K562 (cell line): Measurements from ENCODE around the gene ATP1A2. TPM values are rescaled to one million over a fixed set of nuclear protein-coding genes. Genes with fewer than 3 reads are reported as not detected.

ENCODE experiments used
- ATAC-seq: fragments of 200-7000 bp; cut with Tn5 transposase; 3 replicates; pipeline ENCODE4 v1.9.1; 2020; ENCODE audit warnings: moderate library complexity
- BruUV-seq: library from RNA; stranded (reverse); fragments of 400-500 nt; replicated peaks from 2 replicates; lab custom pipeline; 2021; lab: Mats Ljungman, UMichigan
- CTCF ChIA-PET: fragments of 300-600 bp; formaldehyde crosslinking; extraction: SDS; loops from one replicate; lab custom pipeline; 2021; ENCODE audit warnings: low intra/inter-chr PET ratio; lab: Yijun Ruan, JAX
- POLR2A ChIA-PET: fragments of 300-600, 350-650 bp; sonication (Branson Sonifier 250); formaldehyde crosslinking; extraction: SDS; loops from one replicate; lab custom pipeline; 2021; ENCODE audit warnings: antibody characterized with exemption, inconsistent platforms; lab: Yijun Ruan, JAX
- DNase-seq, 4 experiments: peaks; one replicate each; pipeline versions ENCODE4 v3.0.0 to v3.0.0-alpha.2; 2011 to 2018; ENCODE audit warnings: low spot score in 3 of 4, mixed read lengths in 3 of 4; ENCODE audit errors: extremely low read depth in 1 of 4
- FAIRE-seq: peaks from 2 replicates; lab custom pipeline; 2011; peaks lifted over from hg19 to GRCh38; lab: Jason Lieb, UNC
- H2AFZ ChIP-seq: 2 replicates; pipeline ENCODE4 v1.6.0; 2011; ENCODE audit warnings: low read depth, low read length, control low read depth, inconsistent platforms
- H3K27ac ChIP-seq: fragments of 200-600 bp; 3 replicates; pipeline ENCODE4 v1.8.0; 2011; ENCODE audit warnings: low read depth, mild to moderate bottlenecking, control low read depth, inconsistent platforms, low read length, moderate library complexity, mixed read lengths; ENCODE audit errors: extremely low read depth
- H3K27me3 ChIP-seq, 2 experiments: fragments of 300-600 bp in 1 of 2; 2 replicates in 1 of 2; 3 replicates in 1 of 2; pipeline versions ENCODE4 v1.6.0 to v1.8.0; 2011; ENCODE audit warnings: inconsistent platforms in 2 of 2, low read length in 2 of 2, mild to moderate bottlenecking in 1 of 2, mixed read lengths in 1 of 2, moderate library complexity in 1 of 2; ENCODE audit not compliant: control insufficient read depth in 2 of 2, insufficient read depth in 2 of 2
- H3K36me3 ChIP-seq: fragments of 300-600 bp; 3 replicates; pipeline ENCODE4 v1.8.0; 2011; ENCODE audit warnings: mild to moderate bottlenecking, low read length, inconsistent platforms; ENCODE audit not compliant: control insufficient read depth, insufficient read depth
- H3K4me1 ChIP-seq, 2 experiments: fragments of 200-600 bp in 1 of 2; replicated peaks in 1 of 2; 2 replicates in 1 of 2; 3 replicates in 1 of 2; pipeline versions ENCODE4 v1.5.1 to v1.8.0; 2011; ENCODE audit warnings: inconsistent platforms in 2 of 2, low read length in 2 of 2, mild to moderate bottlenecking in 1 of 2, mixed read lengths in 1 of 2, moderate library complexity in 1 of 2; ENCODE audit not compliant: control insufficient read depth in 2 of 2, insufficient read depth in 2 of 2
- H3K4me2 ChIP-seq: 2 replicates; pipeline ENCODE4 v1.6.1; 2011; ENCODE audit warnings: low read length, control low read depth, inconsistent platforms, mixed read lengths; ENCODE audit not compliant: insufficient read depth
- H3K4me3 ChIP-seq: fragments of 200-600 bp; sonication (generic), shearing (Covaris generic); 2 replicates; pipeline ENCODE4 v1.5.1; 2016; ENCODE audit warnings: control low read depth, inconsistent platforms
- H3K79me2 ChIP-seq: fragments of 200-600 bp; 3 replicates; pipeline ENCODE4 v1.8.0; 2011; ENCODE audit warnings: low read length, inconsistent platforms; ENCODE audit not compliant: control insufficient read depth, insufficient read depth
- H3K9ac ChIP-seq, 2 experiments: 2 replicates each; pipeline versions ENCODE4 v1.6.0 to v1.6.1; 2011; ENCODE audit warnings: low read depth in 2 of 2, low read length in 2 of 2, control low read depth in 1 of 2, inconsistent platforms in 1 of 2, mild to moderate bottlenecking in 1 of 2, mixed read lengths in 1 of 2; ENCODE audit not compliant: insufficient read depth in 1 of 2
- H3K9me1 ChIP-seq: one replicate; pipeline ENCODE4 v1.6.0; 2011; ENCODE audit warnings: inconsistent platforms, mild to moderate bottlenecking, low read length, moderate library complexity; ENCODE audit not compliant: control insufficient read depth, insufficient read depth
- H3K9me3 ChIP-seq: replicated peaks from 2 replicates; pipeline ENCODE4 v1.5.1; 2011; ENCODE audit warnings: low read depth, low read length, inconsistent platforms; ENCODE audit not compliant: control insufficient read depth, insufficient read depth
- H4K20me1 ChIP-seq: replicated peaks from 2 replicates; pipeline ENCODE4 v1.6.1; 2011; ENCODE audit warnings: low read length, inconsistent platforms, mixed read lengths; ENCODE audit not compliant: control insufficient read depth, insufficient read depth
- FOXA1 ChIP-seq: fragments of 450-650 bp; IDR thresholded peaks from 2 replicates; pipeline ENCODE4 v1.6.1; 2016; ENCODE audit warnings: mild to moderate bottlenecking, borderline replicate concordance
- TAF7 ChIP-seq: fragments of 450-650 bp; IDR thresholded peaks from 2 replicates; pipeline ENCODE4 v1.6.1; 2016; ENCODE audit warnings: missing genetic modification characterization, missing compliant biosample characterization
- ZC3H11A ChIP-seq: IDR thresholded peaks from 2 replicates; pipeline ENCODE4 v1.6.1; 2012; ENCODE audit warnings: low read depth, low read length, improper control_type of control experiment
- ZNF212 ChIP-seq: fragments of 450-650 bp; formaldehyde crosslinking; IDR thresholded peaks from 2 replicates; pipeline ENCODE4 v1.4.0; 2020; ENCODE audit warnings: mild to moderate bottlenecking
- ZNF740 ChIP-seq, 3 experiments: fragments of 200-800 bp in 1 of 3; sonication (Bioruptor generic) in 1 of 3; sonication (generic) in 1 of 3; formaldehyde crosslinking in 1 of 3; IDR thresholded peaks; 2 replicates each; pipeline versions ENCODE4 v1.6.1 to v1.8.0; 2016 to 2022; ENCODE audit warnings: mild to moderate bottlenecking in 2 of 3, missing compliant biosample characterization in 2 of 3, missing genetic modification characterization in 2 of 3, missing genetic modification reagents in 1 of 3
- WGBS: fragments of 100-300 bp; shearing (Covaris generic); methylation state at CpG from one replicate; pipeline ENCODE4 v1.1.6; 2016; ENCODE audit warnings: low coverage, mixed read lengths; ENCODE audit not compliant: insufficient coverage; ENCODE audit errors: missing lambda C conversion rate; 5-methylcytosine and 5-hydroxymethylcytosine counted together
- in situ Hi-C: fragments of 300-500 bp; cut with MboI; formaldehyde crosslinking; loops from 4 replicates; pipeline ENCODE4 v1.15.0; 2018; ENCODE audit warnings: inconsistent platforms, mixed read lengths
- intact Hi-C: fragments of 100-400 bp; cut with micrococcal nuclease; formaldehyde crosslinking; loops from 2 replicates; pipeline ENCODE4 v1.14.2; 2022
- polyA plus RNA-seq, 8 experiments: library from polyadenylated mRNA; depleted of rRNA in 4 of 8; stranded (reverse) in 5 of 8; unstranded in 3 of 8; fragments of >200 nt; fragmentation: Nextera tagmentation in 2 of 8; fragmentation: Illumina TruSeq in 1 of 8; extraction: Ambion mirVana in 2 of 8; extraction: Trizol in 1 of 8; gene quantifications; 2 replicates each; pipeline versions ENCODE4 v1.2.1 to v1.2.3, GENCODE V29; 2011 to 2014; ENCODE audit warnings: inconsistent platforms in 1 of 8, missing spikeins in 1 of 8
- total RNA-seq, 7 experiments: library from RNA; depleted of rRNA in 6 of 7; stranded (reverse); fragments of >200 nt in 6 of 7; fragmentation: Illumina TruSeq in 2 of 7; extraction: Trizol in 2 of 7; gene quantifications; 2 replicates each; pipeline versions ENCODE4 v1.2.1 to v1.2.3, GENCODE V29; 2011 to 2021; ENCODE audit warnings: low replicate concordance in 1 of 7
- TF ChIP-seq, protein P1 (sequence below): fragments of 450-650 bp; IDR thresholded peaks from 2 replicates; pipeline ENCODE4 v1.6.1; 2017; ENCODE audit warnings: antibody characterized with exemption, mild to moderate bottlenecking

ATP1A2 gene
- total and polyA plus RNA-seq, 9 of the 15 experiments (the other 6 are each of a cell fraction or from before 2014, with no cell fraction given): 0.04 to 0.11 (median 0.09) TPM; not detected in 6

DNA sequence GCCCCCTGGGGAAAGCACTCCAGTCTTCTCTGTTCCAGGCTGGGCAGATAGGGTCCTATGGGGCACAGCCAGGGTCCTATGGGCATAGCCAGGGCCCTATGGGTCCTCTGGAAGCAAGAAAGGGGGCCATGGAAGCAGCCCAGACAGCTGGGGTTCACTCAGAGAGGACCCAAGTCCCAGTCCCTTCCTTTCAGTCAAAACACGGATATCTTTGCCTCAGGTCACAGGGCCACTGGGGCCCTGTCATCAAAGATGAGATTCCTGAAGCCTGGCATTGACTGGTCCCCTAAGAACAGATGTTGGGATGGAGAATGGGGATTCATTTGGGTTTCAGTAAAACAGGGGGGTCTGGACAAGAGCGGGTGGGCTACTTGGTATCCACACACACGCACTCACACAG lies 25.7 kb upstream of the ATP1A2 start:
- no peak for ATAC-seq
- no peak overlapping the region for H3K4me3 ChIP-seq
- WGBS: 9% methylated on average over 3 of the region's 3 CpGs
- no peaks in the 10 kb centered on the region for H3K27me3 ChIP-seq
- H3K9me3 ChIP-seq: no peaks in the 10 kb centered on the region
- H3K4me2 ChIP-seq: no peak overlapping the region
- intact Hi-C loops: no loop called here
- no peak for TF ChIP-seq ZC3H11A
- DNase-seq: no peak
- H3K27ac ChIP-seq: no peak overlapping the region
- H4K20me1 ChIP-seq: peaks cover 7% of the 10 kb centered on the region; the same call in 1 of the 2 replicates
- no peaks in the 10 kb centered on the region for H3K36me3 ChIP-seq
- H3K9me1 ChIP-seq: no peaks in the 10 kb centered on the region
- H3K9ac ChIP-seq: no peak overlapping the region
- no peak overlapping the region for H2AFZ ChIP-seq
- no peaks in the 10 kb centered on the region for H3K79me2 ChIP-seq
- peaks cover 0 to 22% of the 10 kb centered on the region in 2 experiments; a peak in 1 of 5 replicates for H3K4me1 ChIP-seq
- POLR2A ChIA-PET: interaction anchor here (0.6 kb wide), 1 partner anchor 729 kb away, joined by 3 read pairs; no protein-coding TSS in a partner anchor
- BruUV-seq: no TSS peak
- in situ Hi-C loops: no loop called here
- FAIRE-seq: no peak
- CTCF ChIA-PET: no interaction called here

- DNase-seq: no peak
- no peaks in the 10 kb centered on the region for H3K79me2 ChIP-seq
- peaks cover 0 to 24% of the 10 kb centered on the region in 2 experiments; a peak in 1 of 5 replicates for H3K4me1 ChIP-seq
- BruUV-seq: no TSS peak
- whole genome bisulfite sequencing: 43% methylated on average over 4 of the region's 4 CpGs
- intact Hi-C loops: no loop called here
- TF ChIP-seq, protein P1, sequence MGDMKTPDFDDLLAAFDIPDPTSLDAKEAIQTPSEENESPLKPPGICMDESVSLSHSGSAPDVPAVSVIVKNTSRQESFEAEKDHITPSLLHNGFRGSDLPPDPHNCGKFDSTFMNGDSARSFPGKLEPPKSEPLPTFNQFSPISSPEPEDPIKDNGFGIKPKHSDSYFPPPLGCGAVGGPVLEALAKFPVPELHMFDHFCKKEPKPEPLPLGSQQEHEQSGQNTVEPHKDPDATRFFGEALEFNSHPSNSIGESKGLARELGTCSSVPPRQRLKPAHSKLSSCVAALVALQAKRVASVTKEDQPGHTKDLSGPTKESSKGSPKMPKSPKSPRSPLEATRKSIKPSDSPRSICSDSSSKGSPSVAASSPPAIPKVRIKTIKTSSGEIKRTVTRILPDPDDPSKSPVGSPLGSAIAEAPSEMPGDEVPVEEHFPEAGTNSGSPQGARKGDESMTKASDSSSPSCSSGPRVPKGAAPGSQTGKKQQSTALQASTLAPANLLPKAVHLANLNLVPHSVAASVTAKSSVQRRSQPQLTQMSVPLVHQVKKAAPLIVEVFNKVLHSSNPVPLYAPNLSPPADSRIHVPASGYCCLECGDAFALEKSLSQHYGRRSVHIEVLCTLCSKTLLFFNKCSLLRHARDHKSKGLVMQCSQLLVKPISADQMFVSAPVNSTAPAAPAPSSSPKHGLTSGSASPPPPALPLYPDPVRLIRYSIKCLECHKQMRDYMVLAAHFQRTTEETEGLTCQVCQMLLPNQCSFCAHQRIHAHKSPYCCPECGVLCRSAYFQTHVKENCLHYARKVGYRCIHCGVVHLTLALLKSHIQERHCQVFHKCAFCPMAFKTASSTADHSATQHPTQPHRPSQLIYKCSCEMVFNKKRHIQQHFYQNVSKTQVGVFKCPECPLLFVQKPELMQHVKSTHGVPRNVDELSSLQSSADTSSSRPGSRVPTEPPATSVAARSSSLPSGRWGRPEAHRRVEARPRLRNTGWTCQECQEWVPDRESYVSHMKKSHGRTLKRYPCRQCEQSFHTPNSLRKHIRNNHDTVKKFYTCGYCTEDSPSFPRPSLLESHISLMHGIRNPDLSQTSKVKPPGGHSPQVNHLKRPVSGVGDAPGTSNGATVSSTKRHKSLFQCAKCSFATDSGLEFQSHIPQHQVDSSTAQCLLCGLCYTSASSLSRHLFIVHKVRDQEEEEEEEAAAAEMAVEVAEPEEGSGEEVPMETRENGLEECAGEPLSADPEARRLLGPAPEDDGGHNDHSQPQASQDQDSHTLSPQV: no peak
- no peak for TF ChIP-seq ZNF740 (CRISPR knock-in tag; IDR thresholded peaks at IDR 0.05)
- TF ChIP-seq ZNF740 (tag; IDR thresholded peaks at IDR 0.05): no peak
- no peak for TF ChIP-seq ZNF212 (CRISPR knock-in tag)
- no peak for TF ChIP-seq FOXA1
- no peak for TF ChIP-seq TAF7
- peaks cover 5% of the 10 kb centered on the region; the same call in 1 of the 2 replicates for H4K20me1 ChIP-seq
- H3K36me3 ChIP-seq: no peaks in the 10 kb centered on the region
- no peak for ATAC-seq
- H3K4me3 ChIP-seq: no peak overlapping the region
- in situ Hi-C loops: no loop called here
- no peaks in the 10 kb centered on the region for H3K9me3 ChIP-seq
- no peak overlapping the region for H2AFZ ChIP-seq
- no peak for FAIRE-seq
- H3K9me1 ChIP-seq: no peaks in the 10 kb centered on the region
- H3K9ac ChIP-seq: no peak overlapping the region
- no peak overlapping the region for H3K27ac ChIP-seq
- no peak overlapping the region for H3K4me2 ChIP-seq
- ChIA-PET CTCF (no interaction called here), POLR2A (no interaction called here)
- no peaks in the 10 kb centered on the region for H3K27me3 ChIP-seq
These were observed 24.8 kb upstream of the ATP1A2 start for GRCh38 chr1:160090760-160091159.
